ENCODE results near the gene LEUTX.
"Not testable (repeated sequence)": the region's sequence is repeated elsewhere in the genome, so short reads cannot be mapped to it uniquely, and the experiment has no call there.

Gene LEUTX

DNA sequence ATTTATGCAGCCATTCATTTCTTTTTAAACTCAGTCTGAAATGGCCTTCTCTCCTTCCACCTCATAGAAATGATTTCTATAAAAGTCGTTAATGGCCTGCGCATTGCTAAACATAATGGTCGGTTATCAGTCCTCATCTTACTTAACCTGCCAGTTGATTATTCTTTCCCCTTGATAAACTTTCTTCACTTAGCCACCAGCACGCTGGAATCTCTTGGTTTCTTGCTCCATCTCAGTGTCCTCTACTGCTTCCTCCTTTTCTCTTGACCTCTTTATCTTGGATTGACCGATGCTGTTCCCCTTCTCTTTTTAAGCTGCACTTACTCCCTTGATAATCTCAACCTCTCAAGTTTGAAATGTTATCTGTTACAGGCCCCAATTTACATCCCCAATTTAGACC lies 28.7 kb upstream of the LEUTX start:
- TF ChIP-seq, protein P1, sequence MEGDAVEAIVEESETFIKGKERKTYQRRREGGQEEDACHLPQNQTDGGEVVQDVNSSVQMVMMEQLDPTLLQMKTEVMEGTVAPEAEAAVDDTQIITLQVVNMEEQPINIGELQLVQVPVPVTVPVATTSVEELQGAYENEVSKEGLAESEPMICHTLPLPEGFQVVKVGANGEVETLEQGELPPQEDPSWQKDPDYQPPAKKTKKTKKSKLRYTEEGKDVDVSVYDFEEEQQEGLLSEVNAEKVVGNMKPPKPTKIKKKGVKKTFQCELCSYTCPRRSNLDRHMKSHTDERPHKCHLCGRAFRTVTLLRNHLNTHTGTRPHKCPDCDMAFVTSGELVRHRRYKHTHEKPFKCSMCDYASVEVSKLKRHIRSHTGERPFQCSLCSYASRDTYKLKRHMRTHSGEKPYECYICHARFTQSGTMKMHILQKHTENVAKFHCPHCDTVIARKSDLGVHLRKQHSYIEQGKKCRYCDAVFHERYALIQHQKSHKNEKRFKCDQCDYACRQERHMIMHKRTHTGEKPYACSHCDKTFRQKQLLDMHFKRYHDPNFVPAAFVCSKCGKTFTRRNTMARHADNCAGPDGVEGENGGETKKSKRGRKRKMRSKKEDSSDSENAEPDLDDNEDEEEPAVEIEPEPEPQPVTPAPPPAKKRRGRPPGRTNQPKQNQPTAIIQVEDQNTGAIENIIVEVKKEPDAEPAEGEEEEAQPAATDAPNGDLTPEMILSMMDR (IDR thresholded peaks at IDR 0.05; ENCODE audit: low read depth, low read length), result no peak
- Histone ChIP-seq H3K4me1 (no peaks in the 10 kb centered on the region), H3K36me3 (no peaks in the 10 kb centered on the region), H3K27me3 (peaks cover 41% of the 10 kb centered on the region), H3K4me3 (ENCODE audit: low read depth, low read length) (no peak overlapping the region), H3K9me3 (no peaks in the 10 kb centered on the region)
- no peak for DNase-seq

GRCh38 chr19:39752390-39752789 lies 26.3 kb upstream of the LEUTX start:
- no peaks in the 10 kb centered on the region for H3K4me1 ChIP-seq
- no peaks in the 10 kb centered on the region for H3K9me3 ChIP-seq
- no peak for DNase-seq
- TF ChIP-seq, protein P1 (IDR thresholded peaks at IDR 0.05; ENCODE audit: low read depth, low read length), result no peak
- H3K27me3 ChIP-seq, result peaks cover 56% of the 10 kb centered on the region
- no peak overlapping the region for H3K4me3 ChIP-seq (ENCODE audit: low read depth, low read length)
- no peaks in the 10 kb centered on the region for H3K36me3 ChIP-seq

- no peak for DNase-seq
- TF ChIP-seq, protein P1 (IDR thresholded peaks at IDR 0.05; ENCODE audit: low read depth, low read length), result no peak
- Histone ChIP-seq H3K4me3 (ENCODE audit: low read depth, low read length) (no peak overlapping the region), H3K9me3 (no peaks in the 10 kb centered on the region), H3K4me1 (no peaks in the 10 kb centered on the region), H3K27me3 (peaks cover 56% of the 10 kb centered on the region), H3K36me3 (no peaks in the 10 kb centered on the region)
These were observed 25.9 kb upstream of the LEUTX start for GRCh38 chr19:39752795-39753194.

GRCh38 chr19:39754544-39754943 lies 24.1 kb upstream of the LEUTX start:
- TF ChIP-seq, protein P1 (IDR thresholded peaks at IDR 0.05; ENCODE audit: low read depth, low read length), result no peak
- Histone ChIP-seq H3K4me1 (no peaks in the 10 kb centered on the region), H3K27me3 (peaks cover 50% of the 10 kb centered on the region), H3K4me3 (ENCODE audit: low read depth, low read length) (no peak overlapping the region), H3K36me3 (no peaks in the 10 kb centered on the region), H3K9me3 (no peaks in the 10 kb centered on the region)
- no peak for DNase-seq

DNA sequence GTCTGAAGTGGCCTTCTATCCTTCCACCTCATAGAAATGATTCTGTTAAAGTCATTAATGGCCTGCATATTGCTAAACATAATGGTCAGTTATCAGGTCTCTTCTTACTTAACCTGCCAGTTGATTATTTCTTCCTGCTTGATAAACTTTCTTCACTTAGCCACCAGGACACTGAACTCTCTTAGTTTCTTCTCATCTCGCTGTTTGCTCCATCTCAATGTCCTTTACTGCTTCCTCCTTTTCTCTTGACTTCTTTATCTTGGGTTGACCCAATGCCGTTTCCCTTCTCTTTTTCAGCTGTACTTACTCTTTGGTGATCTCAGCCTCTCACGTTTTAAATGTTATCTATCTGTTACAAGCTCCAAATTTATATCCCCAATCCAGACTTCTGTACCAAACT lies 23.7 kb upstream of the LEUTX start:
- Histone ChIP-seq H3K4me3 (ENCODE audit: low read depth, low read length) (no peak overlapping the region), H3K4me1 (no peaks in the 10 kb centered on the region), H3K9me3 (no peaks in the 10 kb centered on the region), H3K27me3 (peaks cover 48% of the 10 kb centered on the region), H3K36me3 (no peaks in the 10 kb centered on the region)
- no peak for DNase-seq
- TF ChIP-seq, protein P1 (IDR thresholded peaks at IDR 0.05; ENCODE audit: low read depth, low read length), result no peak

- DNase-seq, result no peak
- Histone ChIP-seq H3K36me3 (no peaks in the 10 kb centered on the region), H3K4me3 (ENCODE audit: low read depth, low read length) (no peak overlapping the region), H3K27me3 (peaks cover 19% of the 10 kb centered on the region), H3K4me1 (no peaks in the 10 kb centered on the region), H3K9me3 (peaks cover under 1% of the 10 kb centered on the region; the same call in 1 of the 2 replicates)
- TF ChIP-seq, protein P1 (IDR thresholded peaks at IDR 0.05; ENCODE audit: low read depth, low read length), result no peak
These were observed 19.0 kb upstream of the LEUTX start for GRCh38 chr19:39759457-39760184.

DNA sequence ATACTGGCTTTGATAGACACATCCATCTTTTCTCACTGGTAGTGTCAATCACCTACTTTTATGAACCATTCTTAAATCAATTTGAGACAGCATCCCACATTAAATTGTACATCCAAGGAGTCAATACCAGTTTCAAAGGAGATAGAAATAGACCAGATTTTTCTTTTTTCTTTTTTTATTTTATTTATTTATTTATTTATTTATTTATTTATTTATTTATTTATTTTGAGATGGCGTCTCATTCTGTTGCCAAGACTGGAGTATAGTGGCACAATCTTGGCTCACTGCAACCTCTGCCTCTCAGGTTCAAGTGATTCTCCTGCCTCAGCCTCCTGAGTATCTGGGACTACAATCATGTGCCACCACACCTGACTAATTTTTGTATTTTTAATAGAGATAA lies 16.8 kb upstream of the LEUTX start:
- not testable (repeated sequence) for H3K36me3 ChIP-seq; DNase-seq; H3K27me3 ChIP-seq; H3K9me3 ChIP-seq; H3K4me1 ChIP-seq; H3K4me3 ChIP-seq (ENCODE audit: low read depth, low read length)

Data from BE2C (cell line).